ENCODE measurements around the gene GJD4.

GRCh38 chr10:35640474-35640873 is 35.3 kb downstream of the GJD4 start:
- peak; percentile 21 for TF ChIP-seq CTCF (IDR thresholded peaks at IDR 0.05)
- TF ChIP-seq EZH2 (IDR thresholded peaks at IDR 0.05; ENCODE audit: borderline replicate concordance, insufficient read depth, low read depth, low read length, poor library complexity, severe bottlenecking): no peak
